B cell (primary cell): Measurements from ENCODE around the gene ROM1. TPM values are rescaled to one million over a fixed set of nuclear protein-coding genes. Genes with fewer than 3 reads are reported as not detected.

Source experiments
- ATAC-seq: fragments of 200-7000 bp; cut with Tn5 transposase; one replicate; pipeline ENCODE4 v1.10.0; 2021; ENCODE audit warnings: low read depth, mild to moderate bottlenecking, moderate number of reproducible peaks, moderate library complexity
- CTCF ChIA-PET: fragments of 350-600 bp; sonication (Branson Sonifier 250); formaldehyde crosslinking; loops from one replicate; lab custom pipeline; 2021; ENCODE audit warnings: antibody characterized with exemption, inconsistent platforms; lab: Charles Lee
- POLR2A ChIA-PET: fragments of 350-600 bp; sonication (Branson Sonifier 250); formaldehyde crosslinking; loops from one replicate; lab custom pipeline; 2021; ENCODE audit warnings: antibody characterized with exemption; lab: Charles Lee
- DNase-seq: peaks from one replicate; pipeline ENCODE4 v3.0.0; 2013
- H2AFZ ChIP-seq: 2 replicates; pipeline ENCODE4 v1.6.1; 2012; ENCODE audit warnings: mild to moderate bottlenecking, low read depth, low read length; ENCODE audit not compliant: insufficient read depth, poor library complexity, severe bottlenecking
- H3K27ac ChIP-seq, 2 donors: 1 replicate in 1 of 2; 2 replicates in 1 of 2; pipeline ENCODE4 v1.5.1; 2012 to 2013; ENCODE audit warnings: low read length in 2 of 2, mild to moderate bottlenecking in 2 of 2, moderate library complexity in 1 of 2
- H3K27me3 ChIP-seq, 4 experiments: fragments of 200-600 bp in 1 of 4; sonication (generic) in 1 of 4; replicated peaks in 1 of 4; 1 replicate in 2 of 4; 2 replicates in 2 of 4; pipeline versions ENCODE4 v1.6.1 to v1.7.0; 2013 to 2016; ENCODE audit warnings: low read length in 3 of 4, mild to moderate bottlenecking in 2 of 4, mixed read lengths in 1 of 4, moderate library complexity in 1 of 4; ENCODE audit not compliant: insufficient read depth in 4 of 4, control insufficient read depth in 3 of 4; ENCODE audit errors: control extremely low read depth in 1 of 4
- H3K36me3 ChIP-seq, 2 experiments: replicated peaks in 1 of 2; 1 replicate in 1 of 2; 2 replicates in 1 of 2; pipeline versions ENCODE4 v1.6.1 to v1.7.1; 2013; ENCODE audit warnings: low read length in 1 of 2; ENCODE audit not compliant: insufficient read depth in 2 of 2, control insufficient read depth in 1 of 2; ENCODE audit errors: control extremely low read depth in 1 of 2, extremely low read depth in 1 of 2
- H3K4me1 ChIP-seq, 2 donors: fragments of 200-600 bp in 1 of 2; sonication (generic) in 1 of 2; 1 replicate in 1 of 2; 2 replicates in 1 of 2; pipeline versions ENCODE4 v1.5.1 to v1.6.1; 2013 to 2017; ENCODE audit warnings: low read length in 2 of 2; ENCODE audit not compliant: control insufficient read depth in 2 of 2, insufficient read depth in 2 of 2
- H3K4me2 ChIP-seq: replicated peaks from 2 replicates; pipeline ENCODE3; 2012; ENCODE audit warnings: mild to moderate bottlenecking, low read depth, low read length; ENCODE audit not compliant: poor library complexity, severe bottlenecking
- H3K4me3 ChIP-seq, 5 experiments: fragments of 200-600 bp in 1 of 5; sonication (generic) in 1 of 5; 1 replicate in 3 of 5; 2 replicates in 2 of 5; pipeline versions ENCODE4 v1.5.1 to v1.7.0; 2011 to 2016; ENCODE audit warnings: low read length in 4 of 5, mild to moderate bottlenecking in 4 of 5, low read depth in 2 of 5, control low read depth in 1 of 5, moderate library complexity in 1 of 5; ENCODE audit not compliant: insufficient read depth in 1 of 5; ENCODE audit errors: control extremely low read depth in 1 of 5, extremely low read depth in 1 of 5
- H3K79me2 ChIP-seq: fragments of 200-600 bp; sonication (generic); one replicate; pipeline ENCODE4 v1.6.0; 2016; ENCODE audit warnings: low read length; ENCODE audit not compliant: control insufficient read depth, insufficient read depth
- H3K9ac ChIP-seq: fragments of 200-600 bp; sonication (generic); 2 replicates; pipeline ENCODE4 v1.6.1; 2017; ENCODE audit warnings: mild to moderate bottlenecking, low read length, moderate library complexity
- H3K9me3 ChIP-seq, 3 donors: one replicate each; pipeline versions ENCODE4 v1.6.1 to v1.7.1; 2013; ENCODE audit warnings: low read length in 2 of 3; ENCODE audit not compliant: control insufficient read depth in 2 of 3, insufficient read depth in 1 of 3; ENCODE audit errors: control extremely low read depth in 1 of 3
- H4K20me1 ChIP-seq: 2 replicates; pipeline ENCODE4 v1.6.0; 2012; ENCODE audit warnings: mild to moderate bottlenecking, low read length; ENCODE audit not compliant: insufficient read depth, control insufficient read depth, poor library complexity, severe bottlenecking
- H3K27ac Mint-ChIP-seq: one replicate; pipeline ENCODE4 v1.8.0; 2021; ENCODE audit warnings: mixed read lengths
- H3K27me3 Mint-ChIP-seq: one replicate; pipeline ENCODE4 v1.8.0; 2021; ENCODE audit warnings: mixed read lengths
- H3K4me1 Mint-ChIP-seq: one replicate; pipeline ENCODE4 v1.8.0; 2021; ENCODE audit warnings: mixed read lengths
- H3K4me3 Mint-ChIP-seq: one replicate; pipeline ENCODE4 v1.8.0; 2021; ENCODE audit warnings: mixed read lengths
- H3K9me3 Mint-ChIP-seq: one replicate; pipeline ENCODE4 v1.8.0; 2022; ENCODE audit warnings: mixed read lengths; ENCODE audit not compliant: insufficient read depth
- EZH2 ChIP-seq: IDR thresholded peaks from 2 replicates; pipeline ENCODE4 v1.6.1; 2012; ENCODE audit warnings: borderline replicate concordance, low read depth, mild to moderate bottlenecking, moderate library complexity, low read length; ENCODE audit not compliant: insufficient read depth, poor library complexity, severe bottlenecking
- WGBS: methylation state at CpG from one replicate; pipeline ENCODE4 v1.1.5; 2013; ENCODE audit warnings: missing lambda C conversion rate; ENCODE audit not compliant: insufficient coverage; 5-methylcytosine and 5-hydroxymethylcytosine counted together
- intact Hi-C: fragments of 100-400 bp; cut with micrococcal nuclease; formaldehyde crosslinking; loops from one replicate; pipeline ENCODE4 v1.10.0; 2022
- polyA plus RNA-seq: library from polyadenylated mRNA; depleted of rRNA; stranded (reverse); fragments of >200 nt; gene quantifications from 2 replicates; pipeline ENCODE4 v1.2.3, GENCODE V29; 2012
- small RNA-seq: library from RNA; depleted of rRNA; stranded (forward); fragments of <200 nt; gene quantifications from one replicate; pipeline ENCODE3, GENCODE V24; 2012; ENCODE audit warnings: low replicate concordance, low read depth; ENCODE audit not compliant: insufficient read length
- total RNA-seq, 2 donors: library from RNA; stranded (reverse); fragments of 120-200 nt in 1 of 2; gene quantifications; 1 replicate in 1 of 2; 2 replicates in 1 of 2; pipeline versions ENCODE4 v1.2.3 to v1.2.4, GENCODE V29; 2013 to 2022
- TF ChIP-seq, protein P1 (sequence below): fragments of 200-600 bp; IDR thresholded peaks from one replicate; pipeline ENCODE4 v1.8.0; 2022; ENCODE audit warnings: antibody characterized with exemption, mild to moderate bottlenecking

ROM1 gene
- total and polyA plus RNA-seq, 2 donors (not counting 1 experiment from before 2014, with no cell fraction given): 1.3 to 2.0 TPM

DNA sequence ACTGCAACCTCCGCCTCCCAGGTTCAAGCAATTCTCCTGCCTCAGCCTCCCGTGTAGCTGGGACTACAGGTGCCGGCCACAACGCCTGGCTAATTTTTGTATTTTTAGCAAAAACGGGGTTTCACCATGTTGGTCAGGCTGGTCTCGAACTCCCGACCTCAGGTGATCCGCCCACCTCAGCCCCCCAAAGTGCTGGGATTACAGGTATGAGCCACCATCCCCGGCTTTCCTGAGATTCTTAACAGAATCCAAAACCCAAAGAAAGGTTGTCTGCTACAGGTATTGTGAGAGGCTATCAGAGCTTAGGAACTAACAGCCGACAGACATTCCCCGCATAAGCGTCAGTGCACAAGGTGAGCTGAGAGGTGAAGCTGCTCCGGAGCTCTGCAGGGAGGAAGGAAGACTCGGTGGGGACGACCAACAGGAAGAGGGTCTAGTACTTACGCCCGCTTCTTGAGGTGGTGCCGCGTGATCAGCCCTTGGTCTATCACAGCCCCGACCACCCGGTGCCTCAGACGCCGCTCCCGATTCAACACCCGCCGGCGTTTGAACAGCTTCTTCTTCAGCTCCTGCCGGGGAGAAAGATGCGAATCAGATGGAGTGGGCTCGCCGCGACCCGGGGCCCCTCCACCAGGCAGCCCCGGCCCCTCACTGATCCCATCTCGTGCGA is 51.5 kb downstream of the ROM1 start:
- peaks cover 9% of the 10 kb centered on the region for H4K20me1 ChIP-seq
- H3K4me3 ChIP-seq: peak overlapping the region; percentile 56 to 98 (median 83)
- H3K27ac Mint-ChIP-seq: peak overlapping the region; percentile 93
- ChIA-PET CTCF (interaction anchor here (0.6 to 2.0 kb wide), 16 partner anchors 10 to 240 kb away, joined by 3 to 17 read pairs (median 5); partner anchors contain the start of genes B3GAT3, INTS5 and TUT1), POLR2A (interaction anchor here (0.6 to 3.6 kb wide), 26 partner anchors 7 to 1543 kb away, joined by 3 to 62 read pairs (median 6); partner anchors contain the start of genes B3GAT3, BSCL2, GANAB and GNG3)
- H3K27ac ChIP-seq: peak overlapping the region; percentile 73 to 81
- peaks cover 17 to 35% of the 10 kb centered on the region in 2 donors for H3K4me1 ChIP-seq
- peaks cover 49% of the 10 kb centered on the region for H3K79me2 ChIP-seq
- H3K4me1 Mint-ChIP-seq: peaks cover 41% of the 10 kb centered on the region
- no peaks in the 10 kb centered on the region for H3K27me3 Mint-ChIP-seq
- peak overlapping the region; percentile 97 for H3K4me3 Mint-ChIP-seq
- TF ChIP-seq, protein P1, sequence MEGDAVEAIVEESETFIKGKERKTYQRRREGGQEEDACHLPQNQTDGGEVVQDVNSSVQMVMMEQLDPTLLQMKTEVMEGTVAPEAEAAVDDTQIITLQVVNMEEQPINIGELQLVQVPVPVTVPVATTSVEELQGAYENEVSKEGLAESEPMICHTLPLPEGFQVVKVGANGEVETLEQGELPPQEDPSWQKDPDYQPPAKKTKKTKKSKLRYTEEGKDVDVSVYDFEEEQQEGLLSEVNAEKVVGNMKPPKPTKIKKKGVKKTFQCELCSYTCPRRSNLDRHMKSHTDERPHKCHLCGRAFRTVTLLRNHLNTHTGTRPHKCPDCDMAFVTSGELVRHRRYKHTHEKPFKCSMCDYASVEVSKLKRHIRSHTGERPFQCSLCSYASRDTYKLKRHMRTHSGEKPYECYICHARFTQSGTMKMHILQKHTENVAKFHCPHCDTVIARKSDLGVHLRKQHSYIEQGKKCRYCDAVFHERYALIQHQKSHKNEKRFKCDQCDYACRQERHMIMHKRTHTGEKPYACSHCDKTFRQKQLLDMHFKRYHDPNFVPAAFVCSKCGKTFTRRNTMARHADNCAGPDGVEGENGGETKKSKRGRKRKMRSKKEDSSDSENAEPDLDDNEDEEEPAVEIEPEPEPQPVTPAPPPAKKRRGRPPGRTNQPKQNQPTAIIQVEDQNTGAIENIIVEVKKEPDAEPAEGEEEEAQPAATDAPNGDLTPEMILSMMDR: no peak
- TF ChIP-seq EZH2: no peak
- peak overlapping the region; percentile 96 for H2AFZ ChIP-seq
- H3K9me3 ChIP-seq: no peaks in the 10 kb centered on the region
- peak overlapping the region; percentile 82 for H3K9ac ChIP-seq
- peak overlapping the region; percentile 78 for H3K4me2 ChIP-seq
- no peaks in the 10 kb centered on the region for H3K27me3 ChIP-seq
- H3K36me3 ChIP-seq: peaks cover 6 to 19% of the 10 kb centered on the region in 2 experiments
- no peak for DNase-seq
- 4% methylated on average over 35 of the region's 36 CpGs for WGBS
- no peaks in the 10 kb centered on the region for H3K9me3 Mint-ChIP-seq
- peak; percentile 32 for ATAC-seq
- intact Hi-C loops: loop anchor here (1.0 to 2.0 kb wide), 8 partner anchors 8 to 73 kb away; partner anchors contain the start of genes EML3, GANAB, INTS5 and LBHD1

Small RNAs within 50 kb of the gene (small RNA-seq; reads per million reads assigned to genes)
- gene AP001458.1: not detected
- not detected for gene MIR6747

Other genes with a start within 250 kb of the ROM1 start
- not detected in 2 replicates for gene SCGB1A1, start 194.2 kb upstream of the ROM1 start, total RNA-seq
- not detected in 2 replicates for gene SCGB1A1, start 194.2 kb upstream of the ROM1 start, polyA plus RNA-seq
- 228 and 229 TPM in 2 replicates for gene AHNAK, start 66.5 kb upstream of the ROM1 start, total RNA-seq
- gene AHNAK, start 66.5 kb upstream of the ROM1 start, polyA plus RNA-seq: 58.1 and 63.7 TPM in 2 replicates
- 1,778 and 1,867 TPM in 2 replicates for gene EEF1G, start 39.4 kb upstream of the ROM1 start, total RNA-seq
- 1,359 and 1,582 TPM in 2 replicates for gene EEF1G, start 39.4 kb upstream of the ROM1 start, polyA plus RNA-seq
- gene TUT1, start 21.7 kb upstream of the ROM1 start, total RNA-seq: 33.8 and 47.7 TPM in 2 replicates
- gene TUT1, start 21.7 kb upstream of the ROM1 start, polyA plus RNA-seq: 31.1 and 31.6 TPM in 2 replicates
- gene MTA2, start 11.4 kb upstream of the ROM1 start, total RNA-seq: 127 and 139 TPM in 2 replicates
- gene MTA2, start 11.4 kb upstream of the ROM1 start, polyA plus RNA-seq: 37.2 and 46.9 TPM in 2 replicates
- 127 and 135 TPM in 2 replicates for gene EML3, start 482 bp upstream of the ROM1 start, total RNA-seq
- 128 and 170 TPM in 2 replicates for gene EML3, start 482 bp upstream of the ROM1 start, polyA plus RNA-seq
- 63.1 and 66.6 TPM in 2 replicates for gene B3GAT3, start 8.7 kb downstream of the ROM1 start, total RNA-seq
- 88.9 and 89.3 TPM in 2 replicates for gene B3GAT3, start 8.7 kb downstream of the ROM1 start, polyA plus RNA-seq
- 190 and 204 TPM in 2 replicates for gene GANAB, start 33.4 kb downstream of the ROM1 start, total RNA-seq
- gene GANAB, start 33.4 kb downstream of the ROM1 start, polyA plus RNA-seq: 98.7 and 139 TPM in 2 replicates
- 21.3 and 22.7 TPM in 2 replicates for gene INTS5, start 40.0 kb downstream of the ROM1 start, total RNA-seq
- gene INTS5, start 40.0 kb downstream of the ROM1 start, polyA plus RNA-seq: 8.7 and 14.3 TPM in 2 replicates
- 48.1 and 52.0 TPM in 2 replicates for gene C11orf98, start 52.0 kb downstream of the ROM1 start, total RNA-seq
- 41.5 and 46.3 TPM in 2 replicates for gene C11orf98, start 52.0 kb downstream of the ROM1 start, polyA plus RNA-seq
- gene CSKMT, start 52.1 kb downstream of the ROM1 start, total RNA-seq: 57.3 and 78.7 TPM in 2 replicates
- 21.3 and 39.0 TPM in 2 replicates for gene CSKMT, start 52.1 kb downstream of the ROM1 start, polyA plus RNA-seq
- gene UQCC3, start 58.4 kb downstream of the ROM1 start, total RNA-seq: 6.5 and 8.9 TPM in 2 replicates
- gene UQCC3, start 58.4 kb downstream of the ROM1 start, polyA plus RNA-seq: 2.8 and 5.6 TPM in 2 replicates
- gene LBHD1, start 59.0 kb downstream of the ROM1 start, total RNA-seq: 32.5 and 33.3 TPM in 2 replicates
- 19.3 and 23.3 TPM in 2 replicates for gene LBHD1, start 59.0 kb downstream of the ROM1 start, polyA plus RNA-seq
- 186 and 193 TPM in 2 replicates for gene UBXN1, start 65.8 kb downstream of the ROM1 start, total RNA-seq
- gene UBXN1, start 65.8 kb downstream of the ROM1 start, polyA plus RNA-seq: 180 and 289 TPM in 2 replicates
- gene LRRN4CL, start 76.3 kb downstream of the ROM1 start, total RNA-seq: 0.15 and 0.25 TPM in 2 replicates
- gene LRRN4CL, start 76.3 kb downstream of the ROM1 start, polyA plus RNA-seq: 0.03 TPM in 1 of 2 replicates, not detected in the other
- gene BSCL2, start 94.2 kb downstream of the ROM1 start, total RNA-seq: 49.2 and 56.3 TPM in 2 replicates
- gene BSCL2, start 94.2 kb downstream of the ROM1 start, polyA plus RNA-seq: 38.5 TPM in 2 replicates
- gene GNG3, start 94.4 kb downstream of the ROM1 start, total RNA-seq: 0.95 and 2.1 TPM in 2 replicates
- 5.5 and 8.0 TPM in 2 replicates for gene GNG3, start 94.4 kb downstream of the ROM1 start, polyA plus RNA-seq
- 70.4 and 78.2 TPM in 2 replicates for gene HNRNPUL2, start 114.2 kb downstream of the ROM1 start, total RNA-seq
- 14.6 and 15.7 TPM in 2 replicates for gene HNRNPUL2, start 114.2 kb downstream of the ROM1 start, polyA plus RNA-seq
- gene TTC9C, start 115.2 kb downstream of the ROM1 start, total RNA-seq: 56.3 and 57.9 TPM in 2 replicates
- gene TTC9C, start 115.2 kb downstream of the ROM1 start, polyA plus RNA-seq: 33.5 and 36.7 TPM in 2 replicates
- gene ZBTB3, start 140.9 kb downstream of the ROM1 start, total RNA-seq: 22.0 and 24.8 TPM in 2 replicates
- gene ZBTB3, start 140.9 kb downstream of the ROM1 start, polyA plus RNA-seq: 3.8 and 8.7 TPM in 2 replicates
- gene POLR2G, start 148.3 kb downstream of the ROM1 start, total RNA-seq: 76.8 and 78.7 TPM in 2 replicates
- gene POLR2G, start 148.3 kb downstream of the ROM1 start, polyA plus RNA-seq: 113 and 129 TPM in 2 replicates
- gene TAF6L, start 158.1 kb downstream of the ROM1 start, total RNA-seq: 43.2 and 48.2 TPM in 2 replicates
- gene TAF6L, start 158.1 kb downstream of the ROM1 start, polyA plus RNA-seq: 28.2 and 75.1 TPM in 2 replicates
- gene TMEM179B, start 174.1 kb downstream of the ROM1 start, total RNA-seq: 62.3 and 71.5 TPM in 2 replicates
- gene TMEM179B, start 174.1 kb downstream of the ROM1 start, polyA plus RNA-seq: 43.2 and 64.3 TPM in 2 replicates
- 15.6 and 16.2 TPM in 2 replicates for gene TMEM223, start 178.7 kb downstream of the ROM1 start, total RNA-seq
- 6.0 and 12.0 TPM in 2 replicates for gene TMEM223, start 178.7 kb downstream of the ROM1 start, polyA plus RNA-seq
- 161 TPM in 2 replicates for gene NXF1, start 192.2 kb downstream of the ROM1 start, total RNA-seq
- 242 and 262 TPM in 2 replicates for gene NXF1, start 192.2 kb downstream of the ROM1 start, polyA plus RNA-seq
- gene STX5, start 218.8 kb downstream of the ROM1 start, total RNA-seq: 98.1 and 99.1 TPM in 2 replicates
- 41.0 and 42.1 TPM in 2 replicates for gene STX5, start 218.8 kb downstream of the ROM1 start, polyA plus RNA-seq
- gene TEX54, start 219.6 kb downstream of the ROM1 start, total RNA-seq: 1.1 TPM in 1 of 2 replicates, not detected in the other
- not detected in 2 replicates for gene TEX54, start 219.6 kb downstream of the ROM1 start, polyA plus RNA-seq
- gene WDR74, start 226.3 kb downstream of the ROM1 start, total RNA-seq: 131 and 136 TPM in 2 replicates
- gene WDR74, start 226.3 kb downstream of the ROM1 start, polyA plus RNA-seq: 122 and 148 TPM in 2 replicates